Ishikawa (cell line): ENCODE data around the gene BCL7A.

Experiments
- CEBPB ChIP-seq: IDR thresholded peaks from 2 replicates; pipeline ENCODE4 v1.6.1; 2012
- CREB1 ChIP-seq: IDR thresholded peaks from 2 replicates; pipeline ENCODE4 v1.6.1; 2012; ENCODE audit warnings: low read depth
- EGR1 ChIP-seq: IDR thresholded peaks from 2 replicates; pipeline ENCODE4 v1.6.1; 2012
- EP300 ChIP-seq: IDR thresholded peaks from 2 replicates; pipeline ENCODE4 v1.6.1; 2012; ENCODE audit warnings: borderline replicate concordance
- FOXM1 ChIP-seq: IDR thresholded peaks from 2 replicates; pipeline ENCODE4 v1.6.1; 2012; ENCODE audit warnings: low read depth, borderline replicate concordance
- MAX ChIP-seq: IDR thresholded peaks from 2 replicates; pipeline ENCODE4 v1.6.1; 2012
- NFIC ChIP-seq: IDR thresholded peaks from 2 replicates; pipeline ENCODE4 v1.6.1; 2012
- RAD21 ChIP-seq: IDR thresholded peaks from 2 replicates; pipeline ENCODE4 v1.6.1; 2012; ENCODE audit warnings: low read depth
- REST ChIP-seq: IDR thresholded peaks from 2 replicates; pipeline ENCODE4 v1.6.1; 2012; ENCODE audit warnings: low read depth, mild to moderate bottlenecking
- TAF1 ChIP-seq: IDR thresholded peaks from 2 replicates; pipeline ENCODE4 v1.6.1; 2012; ENCODE audit warnings: low read depth, mild to moderate bottlenecking
- TCF12 ChIP-seq: IDR thresholded peaks from 2 replicates; pipeline ENCODE4 v1.6.1; 2012; ENCODE audit warnings: low read depth
- TEAD4 ChIP-seq: IDR thresholded peaks from 2 replicates; pipeline ENCODE4 v1.6.1; 2012
- USF1 ChIP-seq: IDR thresholded peaks from 2 replicates; pipeline ENCODE4 v1.6.1; 2012
- YY1 ChIP-seq: IDR thresholded peaks from 2 replicates; pipeline ENCODE4 v1.6.1; 2012; ENCODE audit warnings: low read depth
- ZBTB7A ChIP-seq: IDR thresholded peaks from 2 replicates; pipeline ENCODE4 v1.6.1; 2012; ENCODE audit warnings: low read depth

Gene BCL7A

GRCh38 chr12:122043476-122043875 is 21.8 kb downstream of the BCL7A start:
- TF ChIP-seq REST, result no peak
- no peak for TF ChIP-seq NFIC
- no peak for TF ChIP-seq CEBPB
- TF ChIP-seq TEAD4, result no peak
- TF ChIP-seq USF1, result no peak
- TF ChIP-seq MAX, result no peak
- TF ChIP-seq CREB1, result no peak
- TF ChIP-seq EGR1, result no peak
- TF ChIP-seq TAF1, result no peak
- no peak for TF ChIP-seq RAD21
- TF ChIP-seq EP300, result no peak
- TF ChIP-seq TCF12, result no peak
- TF ChIP-seq ZBTB7A, result no peak
- no peak for TF ChIP-seq YY1
- no peak for TF ChIP-seq FOXM1

GRCh38 chr12:122045262-122045661 is 23.6 kb downstream of the BCL7A start:
- TF ChIP-seq ZBTB7A, result no peak
- no peak for TF ChIP-seq TEAD4
- no peak for TF ChIP-seq FOXM1
- TF ChIP-seq TAF1, result no peak
- TF ChIP-seq MAX, result no peak
- TF ChIP-seq YY1, result no peak
- TF ChIP-seq NFIC, result no peak
- no peak for TF ChIP-seq EP300
- no peak for TF ChIP-seq REST
- TF ChIP-seq CEBPB, result no peak

GRCh38 chr12:122046145-122046544 is 24.5 kb downstream of the BCL7A start:
- TF ChIP-seq FOXM1 (no peak), EP300 (no peak), MAX (no peak), NFIC (no peak), CEBPB (no peak), TEAD4 (no peak), YY1 (no peak), TCF12 (no peak), TAF1 (no peak), REST (no peak), CREB1 (no peak), EGR1 (no peak), ZBTB7A (no peak), USF1 (no peak), RAD21 (no peak)

GRCh38 chr12:122048151-122048550 is 26.5 kb downstream of the BCL7A start:
- TF ChIP-seq CREB1, result no peak
- no peak for TF ChIP-seq RAD21
- no peak for TF ChIP-seq REST
- TF ChIP-seq EP300, result no peak
- no peak for TF ChIP-seq EGR1
- TF ChIP-seq CEBPB, result no peak
- TF ChIP-seq NFIC, result no peak
- no peak for TF ChIP-seq TAF1
- no peak for TF ChIP-seq MAX
- TF ChIP-seq YY1, result no peak
- no peak for TF ChIP-seq TEAD4
- TF ChIP-seq USF1, result no peak
- no peak for TF ChIP-seq TCF12
- TF ChIP-seq ZBTB7A, result no peak
- TF ChIP-seq FOXM1, result no peak
